Left ventricle myocardium superior (tissue), 1 donor: Measurements from ENCODE around the gene CDCA4. TPM values are rescaled to one million over a fixed set of nuclear protein-coding genes. Genes with fewer than 3 reads are reported as not detected.

Source experiments
- ATAC-seq: fragments of 200-7000 bp; cut with Tn5 transposase; one replicate; pipeline ENCODE4 v1.9.1; 2020; ENCODE audit warnings: mild to moderate bottlenecking, moderate library complexity
- DNase-seq: peaks from one replicate; pipeline ENCODE4 v3.0.0-alpha.2; 2020
- intact Hi-C: fragments of 100-400 bp; cut with micrococcal nuclease; formaldehyde crosslinking; loops from one replicate; pipeline ENCODE4 v1.11.0; 2022
- total RNA-seq: library from RNA; stranded (reverse); fragmentation: NEBNext Ultra II Directional; extraction: Animal tissue kit (Norgen Biotek cat#: 25700); gene quantifications from one replicate; pipeline ENCODE4 v1.2.1, GENCODE V29; 2021
- donor health status: DM: no; HTN: yes; CAD: no; lungs with severe emphysema.

CDCA4 gene
- total RNA-seq, 1 donor from 2014 or later: 1.9 TPM

GRCh38 chr14:104981699-104982541 is 39.0 kb downstream of the CDCA4 start:
- ATAC-seq: no peak
- DNase-seq: no peak
- intact Hi-C loops: no loop called here

- intact Hi-C loops: no loop called here
- no peak for ATAC-seq
These were observed 40.0 kb downstream of the CDCA4 start for GRCh38 chr14:104980611-104981531.

GRCh38 chr14:104979758-104980610 is 40.9 kb downstream of the CDCA4 start:
- intact Hi-C loops: loop anchor here (10.0 kb wide), 1 partner anchor 65 kb away; no protein-coding TSS in a partner anchor
- ATAC-seq (peak; percentile 66), DNase-seq (peak; percentile 85)

More at GRCh38 chr14:104980611-104981531, 40.0 kb downstream of the CDCA4 start:
- no peak for DNase-seq

- intact Hi-C loops: loop anchor here (10.0 kb wide), 1 partner anchor 66 kb away; no protein-coding TSS in a partner anchor
- peak; percentile 28 for DNase-seq
- no peak for ATAC-seq
These were observed 41.9 kb downstream of the CDCA4 start for GRCh38 chr14:104978746-104979691.

DNA sequence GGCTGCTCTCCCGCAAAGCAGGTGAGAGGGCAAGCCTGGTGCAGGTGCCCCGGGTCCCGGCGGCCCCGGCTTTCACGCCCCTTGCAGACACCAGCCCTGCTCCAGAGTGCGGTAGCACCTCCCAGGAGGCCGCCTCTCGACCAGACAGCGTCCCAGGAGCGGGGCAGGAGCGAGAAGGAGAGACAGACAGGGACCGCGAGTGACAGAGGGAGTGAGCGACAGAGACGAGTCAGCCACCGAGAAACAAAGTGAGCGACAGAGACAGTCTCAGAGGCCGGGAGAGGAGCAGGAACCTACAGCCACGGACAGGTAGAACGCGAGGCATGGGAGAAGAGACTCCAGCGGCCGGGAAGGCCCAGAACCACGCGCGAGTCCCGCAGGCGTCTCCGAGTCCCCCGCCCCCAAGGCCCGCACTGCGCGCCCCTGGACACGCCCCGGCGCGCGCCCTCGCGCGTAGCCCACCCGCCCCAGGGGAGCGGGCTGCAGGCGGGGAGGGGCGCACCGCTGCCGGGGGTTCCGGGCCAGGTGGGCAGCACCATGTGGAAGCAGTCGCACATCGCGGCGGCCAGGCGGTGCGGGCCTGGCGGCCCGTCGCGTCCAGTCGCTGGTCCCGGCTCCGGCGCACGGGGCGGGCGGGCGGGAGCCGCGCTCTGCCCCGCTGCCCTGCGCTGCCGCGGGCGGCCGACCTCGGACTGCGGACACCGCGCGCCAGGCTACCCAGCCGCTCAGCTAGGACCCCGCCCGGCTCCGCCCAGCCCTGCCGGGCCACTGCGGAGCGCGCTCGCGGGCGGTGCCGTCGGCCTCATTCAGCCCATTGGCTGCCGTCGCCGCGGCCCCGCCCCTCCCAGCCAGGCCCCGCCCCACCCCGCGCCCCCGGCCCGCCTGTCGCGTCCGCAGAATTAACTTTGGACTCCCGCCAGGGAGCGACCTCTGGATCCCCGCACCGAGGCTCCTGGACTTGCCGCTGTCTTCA is 42.9 kb downstream of the CDCA4 start, which contains the start of gene AHNAK2:
Gene AHNAK2, minus strand, starts transcription at position 694 of the 973 bp plus-strand sequence. Its CDS starts 137 bp downstream, at position 557.
- intact Hi-C loops: loop anchor here (10.0 kb wide), 1 partner anchor 67 kb away; no protein-coding TSS in a partner anchor
- ATAC-seq (peak; percentile 81), DNase-seq (peak; percentile 89)

GRCh38 chr14:104977008-104977680 is 43.7 kb downstream of the CDCA4 start:
- DNase-seq: peak; percentile 30
- intact Hi-C loops: loop anchor here (10.0 kb wide), 1 partner anchor 68 kb away; no protein-coding TSS in a partner anchor
- ATAC-seq: no peak

- DNase-seq (peak; percentile 91), ATAC-seq (peak; percentile 66)
- intact Hi-C loops: loop anchor here (10.0 kb wide), 1 partner anchor 68 kb away; no protein-coding TSS in a partner anchor
These were observed 44.5 kb downstream of the CDCA4 start for GRCh38 chr14:104976198-104977007.

DNA sequence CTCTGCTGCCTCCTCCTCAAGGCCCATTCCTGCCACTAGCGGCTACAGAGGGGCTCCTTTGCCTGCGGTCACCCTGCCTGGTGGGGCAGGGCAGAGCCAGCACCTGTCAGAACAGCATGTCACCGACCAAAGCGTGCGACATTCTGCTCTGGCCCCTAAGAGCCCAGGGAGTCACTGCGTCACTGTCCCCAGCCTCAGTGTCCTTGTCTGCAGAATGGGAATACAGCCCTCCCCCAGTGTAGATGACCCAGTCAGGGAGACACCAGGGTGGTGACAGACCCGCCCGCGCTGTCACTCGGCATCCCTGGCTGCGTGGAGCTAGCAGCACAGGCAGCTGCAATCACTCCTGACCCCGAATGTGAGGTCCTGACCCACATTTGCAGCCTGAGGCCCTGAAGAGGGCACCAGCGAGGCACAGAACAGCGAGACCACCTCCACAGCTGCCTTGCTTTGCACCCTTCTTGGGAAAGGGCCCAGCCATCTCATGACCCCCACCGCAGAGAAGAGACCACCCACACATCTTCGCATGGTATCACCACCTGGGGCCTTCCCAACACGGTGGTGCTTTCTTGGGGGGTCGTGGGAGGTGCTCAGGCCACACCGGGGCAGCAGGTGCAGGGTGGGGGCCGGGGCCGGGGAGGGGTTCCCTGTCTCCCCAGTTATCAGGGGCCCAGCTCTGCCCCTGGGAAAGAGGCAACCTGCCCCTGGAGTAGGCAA is 45.2 kb downstream of the CDCA4 start:
- no peak for DNase-seq
- no peak for ATAC-seq
- intact Hi-C loops: loop anchor here (10.0 kb wide), 1 partner anchor 69 kb away; no protein-coding TSS in a partner anchor

GRCh38 chr14:104974665-104975390 is 46.1 kb downstream of the CDCA4 start:
- intact Hi-C loops: loop anchor here (10.0 kb wide), 1 partner anchor 70 kb away; no protein-coding TSS in a partner anchor
- peak; percentile 23 for DNase-seq
- ATAC-seq: no peak

DNA sequence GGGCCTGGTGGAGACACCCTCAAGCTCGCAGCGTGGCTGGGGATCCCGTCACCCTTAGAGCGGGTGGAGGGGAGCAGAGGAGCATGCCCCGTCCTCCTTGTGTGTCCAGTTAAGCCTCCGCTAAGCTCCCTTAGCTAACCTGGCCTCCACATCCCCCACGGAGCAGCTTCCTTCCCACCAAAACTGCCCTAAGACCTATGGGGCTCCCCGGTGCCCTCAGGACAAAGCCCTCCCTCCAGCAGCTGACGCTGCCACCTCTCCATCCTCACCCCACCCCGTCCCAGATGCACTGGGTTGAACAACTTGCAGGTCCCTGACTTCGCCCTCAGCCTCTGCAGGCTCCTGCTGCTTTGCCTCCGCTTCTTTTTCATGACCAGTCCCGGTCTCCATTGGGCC is 46.7 kb downstream of the CDCA4 start:
- ATAC-seq (no peak), DNase-seq (peak; percentile 15)
- intact Hi-C loops: loop anchor here (10.0 kb wide), 1 partner anchor 71 kb away; no protein-coding TSS in a partner anchor

GRCh38 chr14:104973385-104974145 is 47.3 kb downstream of the CDCA4 start:
- ATAC-seq: peak; percentile 19
- intact Hi-C loops: loop anchor here (10.0 kb wide), 1 partner anchor 71 kb away; no protein-coding TSS in a partner anchor
- DNase-seq: peak; percentile 50

GRCh38 chr14:104973135-104973384 is 47.8 kb downstream of the CDCA4 start:
- intact Hi-C loops: loop anchor here (10.0 kb wide), 1 partner anchor 72 kb away; no protein-coding TSS in a partner anchor
- ATAC-seq: peak; percentile 50
- DNase-seq: peak; percentile 70
